COLO668 (cell line): ENCODE data around the gene VRTN.
A peak's percentile ranks its signal among the peaks of the same experiment; 100 is the strongest.

Experiments
- DNase-seq: peaks from one replicate; lab custom pipeline; 2025; ENCODE audit not compliant: unreplicated experiment; lab: John Stamatoyannopoulos, UW

VRTN gene

GRCh38 chr14:74392616-74393570 lies 44.6 kb downstream of the VRTN start:
- DNase-seq, result peak; percentile 20

GRCh38 chr14:74394549-74394948 lies 46.3 kb downstream of the VRTN start:
- DNase-seq, result no peak

DNA sequence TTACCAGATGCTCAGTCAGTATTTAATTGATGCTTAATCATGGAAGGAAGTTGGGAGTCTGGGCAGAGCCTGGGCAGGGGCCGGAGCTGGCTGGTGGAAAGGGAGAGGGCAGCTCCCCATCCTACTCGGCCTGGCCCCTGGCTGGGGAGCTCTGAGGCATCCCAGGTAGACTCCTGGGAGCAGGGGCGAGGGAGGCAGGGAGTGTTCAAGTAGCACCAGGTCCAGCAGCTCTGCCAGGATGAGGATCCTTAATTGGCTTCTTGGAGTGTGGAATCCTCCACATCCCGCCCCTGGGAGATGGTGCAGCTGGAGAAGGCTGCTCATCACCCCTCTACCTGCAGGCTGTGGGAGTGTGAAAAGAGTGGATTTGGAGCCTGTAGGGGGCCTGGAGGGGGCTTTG lies 46.8 kb downstream of the VRTN start:
- no peak for DNase-seq

DNA sequence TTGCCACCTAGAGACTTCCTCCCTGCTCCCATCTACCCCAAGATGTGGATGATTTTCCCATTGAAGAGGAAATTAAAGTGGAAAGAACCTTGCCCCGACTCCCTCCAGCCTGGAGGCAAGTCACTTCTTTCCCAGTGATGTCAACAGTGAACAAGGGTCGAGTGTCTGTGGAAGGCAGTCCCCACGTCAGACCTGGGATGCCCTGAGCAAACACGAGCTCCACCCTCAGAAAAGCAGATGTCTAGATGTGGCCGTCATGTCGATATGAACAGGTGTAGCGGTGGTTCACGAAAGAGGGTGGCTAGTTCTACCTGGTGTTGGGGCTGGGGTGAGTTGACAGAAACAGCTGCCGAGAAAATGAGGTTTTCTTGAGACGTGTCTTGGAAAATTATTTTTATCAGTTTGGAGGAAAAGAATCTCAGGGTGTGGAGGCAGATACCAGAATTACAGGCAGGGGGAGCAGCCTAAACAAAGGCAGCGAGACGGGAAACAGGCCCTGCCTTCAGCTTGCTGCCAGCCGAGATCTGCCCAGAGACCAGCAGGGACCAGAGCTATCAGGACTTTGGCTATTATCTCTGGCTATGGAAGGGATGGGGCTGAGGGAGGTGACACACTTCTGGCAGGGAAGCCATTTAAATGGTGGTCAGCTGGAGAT lies 51.9 kb downstream of the VRTN start:
- peak; percentile 58 for DNase-seq

GRCh38 chr14:74400919-74401503 lies 52.7 kb downstream of the VRTN start:
- DNase-seq, result no peak

- DNase-seq, result peak; percentile 68
These were observed 53.4 kb downstream of the VRTN start for GRCh38 chr14:74401504-74402241.

DNA sequence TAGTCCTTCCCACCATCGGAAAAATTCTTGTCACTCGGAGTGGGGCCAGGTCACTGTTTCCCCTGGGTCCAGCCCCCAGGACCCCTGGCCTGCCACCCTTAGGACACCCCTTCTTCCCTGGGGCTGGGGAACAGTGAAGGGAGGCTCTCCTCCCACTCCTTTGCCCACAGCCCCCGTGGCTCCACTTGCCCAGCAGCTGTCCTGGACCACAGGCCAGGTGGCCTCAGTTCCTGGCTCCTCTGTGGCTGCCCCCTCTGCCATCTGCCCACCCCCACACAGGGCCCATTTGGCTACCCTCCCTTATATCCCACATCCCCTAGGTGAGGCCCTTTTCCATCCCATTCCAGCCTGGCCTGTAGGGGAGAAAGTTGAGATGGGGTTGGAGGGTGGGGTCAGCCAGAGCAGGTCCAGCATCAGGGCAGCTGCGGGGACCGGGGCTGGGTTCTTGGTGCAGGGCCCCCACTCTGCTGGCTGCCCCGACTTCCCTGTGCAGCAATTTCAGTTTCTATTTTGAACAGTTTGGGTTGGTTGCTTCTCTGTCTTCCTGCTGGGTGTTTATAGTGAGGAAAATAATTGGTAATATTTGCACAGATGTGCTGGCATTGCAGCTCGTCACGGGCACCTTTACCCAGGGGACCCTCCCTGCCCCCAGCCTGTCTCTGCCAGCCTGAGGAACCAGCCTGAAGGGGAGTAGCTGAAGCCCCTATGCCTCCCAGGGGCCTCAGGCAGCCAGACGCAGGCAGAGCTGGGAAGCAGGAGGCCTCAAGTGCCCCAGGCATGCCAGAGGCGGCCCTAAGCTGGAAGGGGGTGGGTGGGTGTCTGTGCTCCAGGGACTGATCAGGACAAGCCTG lies 54.4 kb downstream of the VRTN start:
- DNase-seq, result no peak

- no peak for DNase-seq
These were observed 55.5 kb downstream of the VRTN start for GRCh38 chr14:74403619-74404417.

GRCh38 chr14:74404435-74404834 lies 56.2 kb downstream of the VRTN start:
- no peak for DNase-seq

GRCh38 chr14:74405663-74406062 lies 57.4 kb downstream of the VRTN start:
- DNase-seq, result no peak

DNA sequence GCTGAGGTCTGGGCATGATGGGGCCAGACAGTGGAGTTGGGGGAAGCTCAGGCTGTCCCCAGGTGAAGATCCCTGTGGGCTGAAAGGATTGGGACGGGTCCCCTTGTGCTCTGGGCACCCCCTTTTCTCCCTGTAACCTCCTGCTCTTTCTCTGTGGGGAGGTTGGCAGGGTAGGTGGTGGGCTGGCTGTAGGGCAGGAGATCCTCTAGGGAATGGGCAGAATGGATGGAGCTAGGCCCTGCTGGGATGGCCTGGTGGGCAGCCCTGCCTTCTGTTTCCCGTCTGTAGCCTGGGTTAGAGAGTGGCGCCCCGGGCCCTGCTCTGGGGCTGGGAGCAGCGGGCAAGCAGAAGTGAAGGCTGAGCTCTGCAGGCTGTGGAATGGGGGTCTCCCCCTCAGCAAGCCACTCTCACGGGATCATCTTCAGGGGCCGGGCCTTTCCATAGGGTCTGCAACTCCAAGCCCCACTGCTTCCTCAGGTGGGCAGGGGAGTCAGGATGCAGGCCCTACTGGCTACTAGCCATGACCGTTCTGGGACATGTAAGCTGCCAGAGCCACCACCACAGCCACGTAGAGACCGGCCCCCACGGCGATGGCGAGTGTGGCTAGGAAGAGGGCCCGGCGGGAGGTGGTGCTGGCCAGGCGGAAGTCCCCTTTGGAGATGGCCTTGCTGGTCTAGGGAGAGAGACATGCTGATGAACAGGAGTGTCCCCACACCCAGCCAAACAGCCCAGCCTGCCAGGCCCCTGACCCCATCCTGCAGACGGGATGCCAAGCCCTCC lies 58.9 kb downstream of the VRTN start:
- no peak for DNase-seq

- no peak for DNase-seq
These were observed 59.5 kb downstream of the VRTN start for GRCh38 chr14:74407801-74408154.

DNA sequence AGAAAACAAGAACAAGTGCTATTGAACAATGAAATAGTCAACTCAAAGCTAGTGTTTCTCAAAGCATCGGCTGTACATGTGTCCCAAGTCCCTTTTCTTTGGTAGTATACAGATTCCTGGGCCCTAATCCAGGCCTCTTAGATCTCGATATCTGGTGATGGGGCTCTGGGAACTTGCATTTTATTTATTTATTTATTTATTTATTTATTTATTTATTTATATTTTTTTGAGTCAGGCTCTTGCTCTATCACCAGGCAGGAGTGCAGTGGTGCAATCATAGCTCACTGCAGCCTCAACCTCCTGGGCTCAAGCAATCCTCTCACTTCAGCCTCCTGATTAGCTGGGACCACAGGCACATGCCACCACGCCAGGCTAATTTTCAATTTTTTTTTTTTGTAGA lies 60.6 kb downstream of the VRTN start:
- DNase-seq, result no peak

- no peak for DNase-seq
These were observed 61.2 kb downstream of the VRTN start for GRCh38 chr14:74409441-74409840.
